Left cardiac atrium (tissue), 4 donors: ENCODE data around the gene SYNPO2. TPM values are rescaled to one million over a fixed set of nuclear protein-coding genes. Genes with fewer than 3 reads are reported as not detected.

ENCODE experiments used
- ATAC-seq, 2 donors: fragments of 200-7000 bp; cut with Tn5 transposase; one replicate each; pipeline ENCODE4 v1.9.1; 2020; ENCODE audit warnings: mild to moderate bottlenecking in 2 of 2, moderate library complexity in 2 of 2
- DNase-seq: peaks from one replicate; pipeline ENCODE4 v3.0.0-alpha.2; 2020
- intact Hi-C, 2 donors: fragments of 100-400 bp; cut with DNase I; formaldehyde crosslinking; loops; one replicate each; pipeline versions ENCODE4 v1.14.1 to v1.15.1; 2022 to 2023
- long read RNA-seq: library from polyadenylated mRNA; unstranded; transcript quantifications from one replicate; pipeline ENCODE4 v2.0.0, GENCODE V29; 2021
- total RNA-seq, 2 donors: library from RNA; stranded (reverse); fragmentation: NEBNext Ultra II Directional; extraction: Animal tissue kit (Norgen Biotek cat#: 25700); gene quantifications; one replicate each; pipeline ENCODE4 v1.2.1, GENCODE V29; 2021
- donor health status: DM: no; HTN: yes; CAD: no.
- donor health status: DM: no; HTN: yes; CAD: no; lungs with severe emphysema.
- donor health status: DM: yes; HTN: yes; CAD: no.
- donor health status: Dilated cardiomyopathy.

The SYNPO2 gene, protein sequence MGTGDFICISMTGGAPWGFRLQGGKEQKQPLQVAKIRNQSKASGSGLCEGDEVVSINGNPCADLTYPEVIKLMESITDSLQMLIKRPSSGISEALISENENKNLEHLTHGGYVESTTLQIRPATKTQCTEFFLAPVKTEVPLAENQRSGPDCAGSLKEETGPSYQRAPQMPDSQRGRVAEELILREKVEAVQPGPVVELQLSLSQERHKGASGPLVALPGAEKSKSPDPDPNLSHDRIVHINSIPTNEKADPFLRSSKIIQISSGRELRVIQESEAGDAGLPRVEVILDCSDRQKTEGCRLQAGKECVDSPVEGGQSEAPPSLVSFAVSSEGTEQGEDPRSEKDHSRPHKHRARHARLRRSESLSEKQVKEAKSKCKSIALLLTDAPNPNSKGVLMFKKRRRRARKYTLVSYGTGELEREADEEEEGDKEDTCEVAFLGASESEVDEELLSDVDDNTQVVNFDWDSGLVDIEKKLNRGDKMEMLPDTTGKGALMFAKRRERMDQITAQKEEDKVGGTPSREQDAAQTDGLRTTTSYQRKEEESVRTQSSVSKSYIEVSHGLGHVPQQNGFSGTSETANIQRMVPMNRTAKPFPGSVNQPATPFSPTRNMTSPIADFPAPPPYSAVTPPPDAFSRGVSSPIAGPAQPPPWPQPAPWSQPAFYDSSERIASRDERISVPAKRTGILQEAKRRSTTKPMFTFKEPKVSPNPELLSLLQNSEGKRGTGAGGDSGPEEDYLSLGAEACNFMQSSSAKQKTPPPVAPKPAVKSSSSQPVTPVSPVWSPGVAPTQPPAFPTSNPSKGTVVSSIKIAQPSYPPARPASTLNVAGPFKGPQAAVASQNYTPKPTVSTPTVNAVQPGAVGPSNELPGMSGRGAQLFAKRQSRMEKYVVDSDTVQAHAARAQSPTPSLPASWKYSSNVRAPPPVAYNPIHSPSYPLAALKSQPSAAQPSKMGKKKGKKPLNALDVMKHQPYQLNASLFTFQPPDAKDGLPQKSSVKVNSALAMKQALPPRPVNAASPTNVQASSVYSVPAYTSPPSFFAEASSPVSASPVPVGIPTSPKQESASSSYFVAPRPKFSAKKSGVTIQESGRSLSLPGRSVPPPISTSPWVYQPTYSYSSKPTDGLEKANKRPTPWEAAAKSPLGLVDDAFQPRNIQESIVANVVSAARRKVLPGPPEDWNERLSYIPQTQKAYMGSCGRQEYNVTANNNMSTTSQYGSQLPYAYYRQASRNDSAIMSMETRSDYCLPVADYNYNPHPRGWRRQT
- total RNA-seq: 10 to 100 TPM; 67.6 to 94.4 TPM
- long read RNA-seq, full-length matches to known transcripts: 8 of 48 reads
- long read RNA-seq, partial matches to known transcripts: 3 of 48 reads
- long read RNA-seq, other reads (novel, unspliced or antisense): 37 of 48 reads

DNA sequence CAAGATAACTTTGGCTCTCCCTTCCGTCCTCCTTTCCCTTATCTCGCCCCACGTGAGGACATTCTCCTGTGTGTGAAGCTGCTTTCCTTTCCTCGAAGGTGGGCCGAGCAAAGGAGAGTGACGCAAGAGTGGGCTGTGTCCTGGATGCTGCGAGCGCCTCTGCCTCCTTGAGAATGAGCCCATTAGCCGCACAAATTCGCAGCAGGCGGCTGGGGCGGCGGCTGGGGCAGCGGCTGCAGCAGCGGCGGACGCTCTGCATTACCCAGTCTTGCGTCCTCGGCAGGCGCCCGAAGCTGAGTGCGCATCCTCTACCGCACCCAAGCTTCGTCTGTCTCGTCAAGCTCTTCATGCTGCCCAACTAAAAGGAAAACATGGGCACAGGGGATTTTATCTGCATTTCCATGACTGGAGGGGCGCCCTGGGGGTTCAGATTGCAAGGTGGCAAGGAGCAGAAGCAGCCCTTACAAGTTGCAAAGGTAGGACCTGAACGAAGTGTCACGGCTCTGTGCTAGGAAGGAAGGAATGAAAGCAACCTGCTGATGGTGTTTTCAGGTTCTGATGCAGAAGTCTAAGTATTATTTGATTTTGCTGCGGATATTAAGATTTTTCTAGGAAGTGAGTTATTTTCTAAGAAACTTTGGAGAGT lies at the start of gene SYNPO2:
Gene SYNPO2 (plus strand): TSS at position 189 of the 646 bp plus-strand sequence. CDS start 183 bp downstream, at position 372.
- intact Hi-C loops: loop anchor here (5.0 to 10.0 kb wide), 3 partner anchors 79 to 116 kb away; no protein-coding TSS in a partner anchor
- DNase-seq (peak; percentile 88), ATAC-seq (peak; percentile 90 to 98)

- no peak for ATAC-seq
- no peak for DNase-seq
- intact Hi-C loops: no loop called here
Observed at GRCh38 chr4:118839221-118839927, 49.3 kb upstream of the SYNPO2 start.

DNA sequence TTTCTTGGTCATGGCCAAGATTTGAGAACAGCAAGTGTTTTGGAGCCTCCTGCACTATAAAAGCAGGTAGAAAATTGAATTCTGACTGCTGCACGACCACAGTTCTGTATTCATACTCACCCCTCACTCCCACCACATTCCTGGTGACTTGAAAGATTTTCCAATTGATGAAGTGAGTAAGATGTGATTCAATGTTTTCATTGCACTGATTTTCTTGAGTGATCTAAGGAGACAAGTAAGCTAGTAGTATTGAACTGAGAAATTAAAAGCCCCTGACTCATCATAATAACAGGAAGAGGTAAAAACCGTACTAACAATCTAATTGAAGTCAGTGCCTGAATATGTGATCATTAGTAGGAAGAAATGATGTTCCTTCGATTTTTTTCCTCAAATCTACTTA lies 46.6 kb upstream of the SYNPO2 start:
- no peak for ATAC-seq
- intact Hi-C loops: no loop called here
- DNase-seq: no peak

DNA sequence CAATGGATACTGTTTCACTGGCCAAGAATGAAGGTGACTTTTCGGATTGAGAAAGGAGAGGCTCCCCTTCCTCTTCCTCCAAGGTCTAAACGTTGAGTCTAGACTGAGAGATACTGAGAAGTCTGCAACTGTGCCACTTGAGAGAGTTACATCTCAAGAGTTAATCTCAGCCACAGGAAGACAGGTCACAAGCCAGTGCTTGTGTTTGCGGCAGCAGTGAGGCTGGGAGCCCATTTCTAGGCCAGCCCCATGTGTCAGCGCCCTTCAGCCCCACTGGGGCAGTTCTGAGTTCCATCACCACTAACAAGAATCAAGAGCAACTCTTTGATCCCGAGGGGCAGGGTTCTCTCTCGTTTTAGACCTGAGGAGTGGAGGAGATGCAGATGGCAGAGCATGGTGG lies 45.4 kb upstream of the SYNPO2 start:
- DNase-seq (no peak), ATAC-seq (no peak)
- intact Hi-C loops: no loop called here

DNA sequence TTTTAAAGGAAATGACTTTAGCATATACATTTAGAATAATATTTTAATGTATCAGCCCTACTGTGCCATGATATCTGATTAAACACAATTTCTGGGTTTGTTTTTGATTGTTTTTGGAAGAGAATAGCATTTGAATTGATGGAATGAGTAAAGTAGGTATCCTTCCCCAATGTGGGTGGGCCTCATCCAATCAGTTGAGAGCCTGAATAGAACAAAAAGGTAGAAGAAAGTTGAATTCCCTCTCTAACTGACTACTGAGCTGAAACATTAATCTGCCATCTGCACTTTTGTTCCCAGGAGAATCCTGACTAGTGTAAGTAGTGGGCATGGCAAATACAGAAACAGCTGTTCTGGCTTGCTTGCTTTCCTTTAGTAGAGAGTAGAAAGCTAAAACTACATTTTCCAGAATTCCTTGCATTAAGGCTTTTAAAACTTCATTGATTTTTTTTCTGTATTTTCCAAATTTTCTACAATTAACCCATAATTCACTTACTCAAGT lies 43.1 kb upstream of the SYNPO2 start:
- DNase-seq: no peak
- intact Hi-C loops: no loop called here
- ATAC-seq: no peak

GRCh38 chr4:118846979-118847378 lies 41.7 kb upstream of the SYNPO2 start:
- no peak for DNase-seq
- no peak for ATAC-seq
- intact Hi-C loops: no loop called here

- DNase-seq (no peak), ATAC-seq (no peak)
- intact Hi-C loops: no loop called here
Observed at GRCh38 chr4:118848242-118848641, 40.4 kb upstream of the SYNPO2 start.

- intact Hi-C loops: no loop called here
- DNase-seq: no peak
- no peak for ATAC-seq
Observed at GRCh38 chr4:118848901-118849300, 39.8 kb upstream of the SYNPO2 start.

- DNase-seq (no peak), ATAC-seq (no peak)
- intact Hi-C loops: no loop called here
Observed at GRCh38 chr4:118849867-118850487, 38.7 kb upstream of the SYNPO2 start.

GRCh38 chr4:118850488-118851173 lies 38.0 kb upstream of the SYNPO2 start:
- ATAC-seq (peak in 1 of 2 donors; percentile 87), DNase-seq (no peak)
- intact Hi-C loops: no loop called here

GRCh38 chr4:118857760-118858159 lies 30.9 kb upstream of the SYNPO2 start:
- intact Hi-C loops: no loop called here
- no peak for ATAC-seq

DNA sequence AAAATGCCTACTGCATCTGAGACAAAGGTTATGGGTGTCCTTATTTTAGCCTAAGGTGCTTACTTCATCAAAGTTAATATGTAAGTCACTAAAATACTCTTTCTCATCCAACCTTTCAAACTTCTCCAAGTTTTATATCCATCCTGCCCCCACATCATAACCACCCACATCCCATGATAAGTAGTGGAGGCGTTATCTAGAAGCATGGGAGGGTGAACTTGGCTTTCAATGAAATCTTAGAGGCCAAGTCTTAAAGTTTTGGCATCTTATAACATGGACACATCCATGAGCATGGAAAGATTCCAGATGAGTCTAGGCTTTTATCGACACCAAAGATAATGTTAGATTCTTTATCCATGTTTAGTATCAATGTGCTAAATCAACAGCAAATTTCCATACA lies 29.9 kb upstream of the SYNPO2 start:
- DNase-seq (no peak), ATAC-seq (peak in 1 of 2 donors; percentile 63)
- intact Hi-C loops: no loop called here

More at GRCh38 chr4:118857760-118858159, 30.9 kb upstream of the SYNPO2 start:
- no peak for DNase-seq

DNA sequence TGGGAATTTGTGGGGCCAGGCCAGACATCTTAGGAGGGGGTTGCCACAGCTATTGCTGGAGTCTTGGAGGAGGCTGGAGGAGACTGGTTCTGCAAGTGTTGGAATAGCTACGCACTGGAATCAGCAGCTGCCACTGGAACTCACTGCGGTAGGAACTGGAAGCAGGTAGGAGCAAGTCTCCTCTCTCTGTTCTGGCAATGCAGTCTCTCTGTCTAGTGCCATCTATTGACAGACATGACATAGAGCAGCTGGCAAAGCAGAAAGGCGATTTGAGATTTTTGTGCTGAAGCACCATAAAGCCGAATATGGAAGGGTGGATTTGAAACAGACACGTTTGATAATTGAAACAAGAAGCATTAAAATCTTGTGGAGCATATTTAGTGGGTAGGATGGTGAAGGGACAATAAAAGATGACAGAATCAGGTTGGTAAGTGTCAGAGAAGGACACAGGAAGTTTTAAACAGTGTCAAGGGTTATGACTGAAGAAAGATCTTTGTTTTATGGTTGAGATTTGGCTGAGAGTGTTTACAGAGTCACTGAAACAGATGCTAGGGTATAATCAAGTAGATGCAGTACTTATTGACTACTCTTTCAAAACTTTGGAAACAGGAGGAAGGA lies 23.5 kb upstream of the SYNPO2 start:
- intact Hi-C loops: no loop called here
- ATAC-seq (peak; percentile 86), DNase-seq (no peak)

DNA sequence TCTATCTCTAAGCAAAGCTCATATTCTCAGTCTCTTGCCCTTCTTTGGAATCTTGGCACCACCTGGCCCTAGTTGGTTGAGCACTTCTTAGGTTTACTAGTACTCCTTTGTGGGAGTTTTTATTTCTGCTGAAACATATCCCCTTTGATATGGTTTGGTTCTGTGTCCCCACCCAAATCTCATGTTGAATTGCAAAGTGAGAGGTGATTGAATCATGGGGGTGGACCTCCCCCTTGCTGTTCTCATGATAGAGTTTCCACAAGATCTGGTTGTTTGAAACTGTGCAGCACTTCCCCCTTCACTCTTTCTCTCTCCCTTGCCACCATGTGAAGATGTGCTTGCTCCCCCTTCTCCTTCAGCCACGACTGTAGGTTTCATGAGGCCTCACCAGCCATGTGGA lies 22.2 kb upstream of the SYNPO2 start:
- ATAC-seq: no peak
- intact Hi-C loops: no loop called here

DNA sequence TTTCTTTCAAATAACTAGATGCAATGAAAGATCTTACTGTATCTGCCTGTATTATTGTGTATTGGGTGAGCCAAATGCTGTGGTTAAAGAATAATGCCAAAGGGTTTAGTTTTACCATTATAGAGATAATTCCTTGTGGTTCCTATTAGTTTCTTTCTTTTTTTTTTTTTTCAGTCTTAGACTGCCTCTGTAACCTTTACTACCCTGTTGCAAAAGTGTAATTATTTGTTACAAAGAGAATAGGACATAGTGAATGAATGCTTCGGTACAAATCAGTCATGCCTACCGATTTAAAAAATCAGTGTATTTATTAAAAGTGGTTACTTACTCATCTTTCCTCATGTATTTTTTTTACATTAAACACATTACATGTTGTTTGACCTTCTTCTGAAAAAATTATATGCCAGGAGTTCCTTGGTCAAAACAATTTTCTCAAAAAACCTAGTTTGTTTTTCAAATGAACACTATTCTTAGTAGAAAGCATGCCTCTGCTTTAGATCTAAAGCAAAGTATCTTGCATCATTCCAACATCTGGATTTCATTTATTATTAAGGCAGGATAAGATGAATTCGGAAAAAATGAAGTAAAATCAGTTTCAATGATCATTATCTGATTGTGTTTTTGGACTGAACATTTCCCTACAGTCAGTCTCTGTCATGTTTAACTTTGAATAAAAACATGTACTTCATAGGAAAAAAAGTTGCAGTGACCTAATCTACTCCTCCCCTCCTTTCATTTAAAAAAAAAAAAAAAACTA lies 21.2 kb upstream of the SYNPO2 start:
- DNase-seq (no peak), ATAC-seq (no peak)
- intact Hi-C loops: no loop called here

More for the DNA sequence above, 22.2 kb upstream of the SYNPO2 start:
- DNase-seq: no peak
